Hepatocyte (in vitro differentiated cells): ENCODE measurements around the gene SERPINB6. TPM values are rescaled to one million over a fixed set of nuclear protein-coding genes. Genes with fewer than 3 reads are reported as not detected.
"Not testable (repeated sequence)": the region's sequence is repeated elsewhere in the genome, so short reads cannot be mapped to it uniquely, and the experiment has no call there.

Experiments
- DNase-seq: peaks from one replicate; pipeline ENCODE4 v3.0.0-alpha.2; 2016; ENCODE audit warnings: low spot score
- H2AFZ ChIP-seq: fragments of 200-600 bp; sonication (generic); 2 replicates; pipeline ENCODE4 v1.6.0; 2016; ENCODE audit warnings: antibody characterized with exemption, mild to moderate bottlenecking
- H3K27ac ChIP-seq: fragments of 200-600 bp; sonication (generic); 2 replicates; pipeline ENCODE4 v1.5.1; 2016; ENCODE audit warnings: mild to moderate bottlenecking
- H3K27me3 ChIP-seq: fragments of 200-600 bp; sonication (generic); 2 replicates; pipeline ENCODE4 v1.6.1; 2016
- H3K36me3 ChIP-seq: fragments of 200-600 bp; sonication (generic); replicated peaks from 2 replicates; pipeline ENCODE4 v1.5.1; 2016; ENCODE audit warnings: low read depth; ENCODE audit not compliant: insufficient read depth
- H3K4me1 ChIP-seq: fragments of 200-600 bp; sonication (generic); 2 replicates; pipeline ENCODE4 v1.5.1; 2016; ENCODE audit warnings: mild to moderate bottlenecking, moderate library complexity; ENCODE audit not compliant: insufficient read depth
- H3K4me2 ChIP-seq: fragments of 200-600 bp; sonication (generic); 2 replicates; pipeline ENCODE4 v1.6.0; 2016
- H3K4me3 ChIP-seq: fragments of 200-600 bp; sonication (generic); 2 replicates; pipeline ENCODE4 v1.5.1; 2016; ENCODE audit warnings: mild to moderate bottlenecking
- H3K79me2 ChIP-seq: fragments of 200-600 bp; sonication (generic); 2 replicates; pipeline ENCODE4 v1.6.0; 2017; ENCODE audit warnings: mild to moderate bottlenecking
- H3K9me2 ChIP-seq: fragments of 200-600 bp; sonication (generic); replicated peaks from 2 replicates; pipeline ENCODE4 v1.6.0; 2017; ENCODE audit warnings: mild to moderate bottlenecking; ENCODE audit not compliant: insufficient read depth
- H3K9me3 ChIP-seq: fragments of 200-600 bp; sonication (generic); 2 replicates; pipeline ENCODE4 v1.5.1; 2016; ENCODE audit warnings: low read depth, mild to moderate bottlenecking
- H4K20me1 ChIP-seq: fragments of 200-600 bp; sonication (generic); 2 replicates; pipeline ENCODE4 v1.6.0; 2016; ENCODE audit warnings: mild to moderate bottlenecking; ENCODE audit not compliant: insufficient read depth, poor library complexity, severe bottlenecking
- CTCF ChIP-seq: fragments of 200-600 bp; sonication (generic); IDR thresholded peaks from 2 replicates; pipeline ENCODE4 v1.5.1; 2016; ENCODE audit warnings: antibody characterized with exemption, mild to moderate bottlenecking; ENCODE audit not compliant: poor library complexity
- EZH2 ChIP-seq: fragments of 200-600 bp; sonication (generic); IDR thresholded peaks from 2 replicates; pipeline ENCODE4 v1.6.1; 2016; ENCODE audit warnings: antibody characterized with exemption, mild to moderate bottlenecking, borderline replicate concordance
- EZH2phosphoT487 ChIP-seq: fragments of 200-600 bp; sonication (generic); IDR thresholded peaks from one replicate; pipeline ENCODE4 v1.6.1; 2018; ENCODE audit warnings: antibody characterized with exemption, mild to moderate bottlenecking, low read depth, moderate library complexity; ENCODE audit not compliant: unreplicated experiment, severe bottlenecking
- WGBS: methylation state at CpG from one replicate; pipeline ENCODE4 v1.1.6; 2016; ENCODE audit warnings: low lambda C conversion rate; ENCODE audit errors: missing lambda C conversion rate; 5-methylcytosine and 5-hydroxymethylcytosine counted together
- polyA plus RNA-seq: library from polyadenylated mRNA; unstranded; fragments of >200 nt; fragmentation: Nextera tagmentation; extraction: Ambion mirVana; gene quantifications from 2 replicates; pipeline ENCODE4 v1.2.1, GENCODE V29; 2016
- total RNA-seq: library from RNA; depleted of rRNA; stranded (reverse); fragments of >200 nt; gene quantifications from 2 replicates; pipeline ENCODE4 v1.2.3, GENCODE V29; 2014

SERPINB6 gene
- total and polyA plus RNA-seq, 2 experiments from 2014 or later = 87.9 to 109 TPM

DNA sequence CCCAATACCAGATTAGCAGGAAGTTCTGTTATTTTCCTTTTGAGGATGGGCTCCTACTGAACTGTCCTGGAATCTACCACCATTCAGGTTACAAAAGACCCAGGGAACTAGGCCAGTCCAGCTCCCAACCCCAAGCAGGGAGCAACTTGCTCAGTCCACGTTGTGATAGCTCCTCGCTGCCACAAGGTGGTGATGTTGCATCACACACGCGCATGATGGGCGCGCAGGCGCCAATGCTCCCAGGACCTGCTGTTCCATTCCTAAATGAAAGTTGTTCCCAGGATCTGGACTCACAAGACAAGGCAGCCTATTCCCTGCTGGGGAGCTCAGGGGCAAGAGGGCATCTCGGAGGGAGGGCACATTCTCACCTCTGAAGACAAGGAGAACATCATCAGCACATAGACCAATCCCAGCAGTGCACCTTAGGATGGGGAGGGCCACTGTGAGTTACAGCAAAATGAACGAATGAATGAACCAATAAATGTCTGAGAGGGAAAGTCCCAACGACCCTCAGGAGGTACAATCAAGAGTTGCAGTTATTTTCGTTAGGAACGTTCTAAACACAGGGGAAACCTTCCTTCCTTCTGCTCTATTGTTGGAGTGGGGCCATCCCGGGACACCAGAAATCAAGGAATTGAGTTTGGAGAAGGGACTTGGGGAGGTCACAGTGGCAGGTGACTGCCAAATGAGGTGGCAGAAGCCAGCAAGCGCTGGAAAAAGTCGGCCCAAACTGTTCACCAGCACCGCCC is 27.1 kb upstream of the SERPINB6 start:
- H3K9me2 ChIP-seq, H4K20me1 ChIP-seq, H3K9me3 ChIP-seq, H3K4me1 ChIP-seq, H3K79me2 ChIP-seq, H3K36me3 ChIP-seq, H3K27me3 ChIP-seq: not testable (repeated sequence)
- Histone ChIP-seq H3K27ac (peak overlapping the region; percentile 95), H2AFZ (peak overlapping the region; percentile 66), H3K4me3 (peak overlapping the region; percentile 50), H3K4me2 (peak overlapping the region; percentile 88)
- 5% methylated on average over 15 of the region's 16 CpGs for WGBS
- peak; percentile 40 for TF ChIP-seq CTCF
- peak; percentile 21 for DNase-seq

DNA sequence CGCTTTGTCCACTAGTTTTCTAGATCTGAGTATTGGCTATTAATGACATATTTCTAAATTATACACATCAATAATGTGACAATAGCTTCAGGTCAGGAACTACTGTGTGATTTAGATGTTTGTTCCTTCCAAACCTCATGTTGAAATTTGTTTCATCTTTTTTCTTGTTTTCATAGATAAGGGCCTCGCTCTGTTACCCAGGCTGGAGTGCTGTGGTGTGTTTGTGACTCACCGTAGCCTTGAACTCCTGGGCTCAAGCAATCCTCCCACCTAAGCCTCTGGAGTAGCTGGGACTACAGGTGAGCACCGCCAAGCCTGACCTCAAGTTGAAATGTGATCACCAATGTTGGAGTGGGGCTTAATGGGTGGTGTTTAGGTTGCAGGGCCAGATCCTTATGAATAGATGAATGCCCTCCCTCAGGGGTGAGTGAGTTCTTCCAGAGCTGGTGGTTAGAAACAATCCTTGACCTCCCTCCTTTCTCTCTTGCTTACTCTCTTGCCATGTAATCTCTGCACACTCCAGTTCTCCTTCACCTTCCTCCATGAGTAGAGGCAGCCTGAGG is 22.5 kb upstream of the SERPINB6 start:
- Histone ChIP-seq H3K9me3 (no peaks in the 10 kb centered on the region), H4K20me1 (no peaks in the 10 kb centered on the region), H3K4me1 (peaks cover 12% of the 10 kb centered on the region), H3K4me2 (no peak overlapping the region), H3K27me3 (no peaks in the 10 kb centered on the region), H3K36me3 (no peaks in the 10 kb centered on the region), H2AFZ (no peak overlapping the region), H3K9me2 (no peaks in the 10 kb centered on the region), H3K27ac (no peak overlapping the region), H3K79me2 (peaks cover 4% of the 10 kb centered on the region), H3K4me3 (no peak overlapping the region)
- no peak for DNase-seq
- WGBS = 75% methylated on average over 4 of the region's 4 CpGs
- TF ChIP-seq EZH2 (no peak), EZH2phosphoT487 (no peak), CTCF (no peak)

DNA sequence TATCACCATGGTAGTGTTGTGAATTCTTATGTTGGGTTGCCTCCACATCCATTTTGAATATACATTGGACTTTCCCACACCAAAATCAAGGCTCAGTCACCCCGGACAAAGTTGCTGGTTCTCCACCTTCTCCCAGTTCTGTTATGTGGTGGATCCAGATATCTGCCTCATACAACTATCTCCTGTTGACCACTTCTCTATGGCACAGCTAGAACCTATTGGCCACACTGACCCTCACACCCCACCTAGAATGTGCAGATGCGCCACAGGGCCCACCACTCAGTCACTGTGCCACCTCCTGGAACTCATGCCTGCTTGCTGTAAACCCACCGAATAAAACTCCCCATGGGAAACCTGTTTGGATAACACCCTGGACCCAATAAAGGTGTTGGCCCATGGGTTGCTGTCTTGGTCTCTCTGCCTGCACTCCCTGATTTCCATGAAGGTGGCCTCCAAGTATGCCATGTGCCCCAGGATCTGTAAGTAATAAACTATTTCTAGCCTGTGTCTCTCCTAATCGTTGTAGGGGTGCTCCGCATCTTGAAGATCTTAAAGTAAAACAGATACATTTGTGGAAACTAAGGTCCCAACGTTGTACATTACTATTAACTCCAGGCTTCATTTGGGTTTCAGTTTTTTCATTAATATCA is 21.1 kb upstream of the SERPINB6 start:
- Histone ChIP-seq H2AFZ (no peak overlapping the region), H3K27ac (no peak overlapping the region), H3K27me3 (no peaks in the 10 kb centered on the region), H3K4me1 (peaks cover 15% of the 10 kb centered on the region), H3K4me2 (no peak overlapping the region), H4K20me1 (no peaks in the 10 kb centered on the region), H3K9me3 (no peaks in the 10 kb centered on the region), H3K4me3 (no peak overlapping the region), H3K9me2 (no peaks in the 10 kb centered on the region), H3K36me3 (no peaks in the 10 kb centered on the region), H3K79me2 (peaks cover 4% of the 10 kb centered on the region)
- DNase-seq = no peak
- WGBS = 96% methylated on average over 6 of the region's 6 CpGs
- no peak for TF ChIP-seq EZH2
- TF ChIP-seq CTCF = no peak
- TF ChIP-seq EZH2phosphoT487 = no peak
